Measurements from ENCODE around the gene PDCD2L. TPM values are rescaled to one million over a fixed set of nuclear protein-coding genes. Genes with fewer than 3 reads are reported as not detected.

Gene PDCD2L
- total and polyA plus RNA-seq, 10 of the 15 experiments (the other 5 are each of a cell fraction or from before 2014, with no cell fraction given): 7.2 to 41.3 (median 26.9) TPM

DNA sequence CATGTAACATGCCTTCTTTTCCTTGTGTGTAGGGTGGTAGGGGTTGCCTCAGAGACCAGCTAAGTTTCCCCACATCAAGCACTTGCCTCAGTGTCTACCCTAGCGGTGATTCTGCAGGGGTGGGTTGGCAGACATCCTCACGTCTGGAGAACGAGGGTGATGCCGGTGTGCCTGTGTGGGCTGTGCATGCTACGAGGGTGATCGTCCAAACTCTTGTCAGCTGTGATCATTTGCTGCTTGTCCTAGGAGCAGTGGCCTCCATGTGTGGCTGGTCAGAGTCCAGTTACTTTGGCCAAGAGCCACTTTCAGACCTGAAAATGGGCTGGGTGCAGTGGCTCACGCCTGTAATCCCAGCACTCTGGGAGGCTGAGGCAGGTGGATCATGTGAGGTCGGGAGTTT lies 34.1 kb upstream of the PDCD2L start:
- ChIA-PET POLR2A (no interaction called here), RAD21 (ENCODE audit: unreplicated experiment) (no interaction called here), SMC1A (ENCODE audit: uncharacterized antibody, unreplicated experiment) (no interaction called here), CTCF (interaction anchor here (0.8 kb wide), 1 partner anchor 134 kb away, joined by 3 read pairs; no protein-coding TSS in a partner anchor)
- no peak overlapping the region for H3K4me2 ChIP-seq (ENCODE audit: control insufficient read depth, insufficient read depth)
- H3K4me3 ChIP-seq: 0 out of 2 replicates have a peak overlapping the region, but pooled peaks have one; percentile 11
- in situ Hi-C loops (cut with MboI) (no loop called here), intact Hi-C loops (cut with micrococcal nuclease; ENCODE audit: unreplicated experiment) (no loop called here)
- H3K79me2 ChIP-seq (ENCODE audit: control insufficient read depth, insufficient read depth, low read length): peaks cover 49% of the 10 kb centered on the region
- peaks cover 4% of the 10 kb centered on the region; the same call in 1 of the 2 replicates for H4K20me1 ChIP-seq (ENCODE audit: control insufficient read depth, insufficient read depth)
- H3K4me1 ChIP-seq (ENCODE audit: control insufficient read depth, insufficient read depth, low read length): peaks cover 14% of the 10 kb centered on the region
- FAIRE-seq (no peak), ATAC-seq (no peak), DNase-seq (ENCODE audit: low read depth, low spot score) (no peak)
- BruUV-seq (replicated peaks): no TSS peak
- H2AFZ ChIP-seq (ENCODE audit: control insufficient read depth, low read depth, low read length): no peak overlapping the region
- H3K9ac ChIP-seq (ENCODE audit: control insufficient read depth, insufficient read depth, low read length): no peak overlapping the region
- H3K27me3 ChIP-seq (replicated peaks in 1 of 2; ENCODE audit: control insufficient read depth in 2 of 2, insufficient read depth in 2 of 2, low read length in 1 of 2): no peaks in the 10 kb centered on the region
- WGBS (ENCODE audit: insufficient coverage, insufficient replicate concordance, low lambda C conversion rate, missing lambda C conversion rate): 98% methylated on average over 8 of the region's 8 CpGs
- H3K9me3 ChIP-seq (replicated peaks; ENCODE audit: control insufficient read depth, insufficient read depth, low read length): no peaks in the 10 kb centered on the region
- peaks cover 17 to 43% of the 10 kb centered on the region in 2 experiments for H3K36me3 ChIP-seq (ENCODE audit: control insufficient read depth in 2 of 2, insufficient read depth in 2 of 2, low read length in 1 of 2)
- TF ChIP-seq HDAC6 (IDR thresholded peaks at IDR 0.05; ENCODE audit: unreplicated experiment): no peak
- no peak overlapping the region for H3K27ac ChIP-seq (ENCODE audit: control insufficient read depth, insufficient read depth)

DNA sequence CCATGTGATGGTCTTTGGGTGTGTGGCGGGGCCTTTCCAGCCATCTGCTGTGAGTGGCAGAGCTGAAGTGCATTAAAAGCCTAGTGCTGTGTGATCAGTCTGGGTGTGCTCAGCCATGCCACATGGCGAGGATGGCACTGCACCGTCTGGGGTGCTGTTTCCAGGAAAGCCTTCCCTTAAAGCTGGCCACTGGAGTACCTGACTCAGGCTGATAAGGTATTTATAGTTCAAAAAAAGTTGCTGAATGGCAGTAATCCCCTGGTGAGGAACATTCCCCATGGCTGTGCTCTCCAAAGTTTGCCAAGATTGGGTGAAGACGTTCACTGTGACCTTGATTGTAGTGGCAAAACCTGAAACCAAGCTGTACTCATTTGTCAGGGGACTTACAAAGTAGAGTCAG lies 33.2 kb upstream of the PDCD2L start:
- FAIRE-seq (no peak), ATAC-seq (no peak), DNase-seq (ENCODE audit: low read depth, low spot score) (no peak)
- Histone ChIP-seq H3K9me3 (replicated peaks; ENCODE audit: control insufficient read depth, insufficient read depth, low read length) (no peaks in the 10 kb centered on the region), H3K27ac (ENCODE audit: control insufficient read depth, insufficient read depth) (no peak overlapping the region), H3K27me3 (replicated peaks in 1 of 2; ENCODE audit: control insufficient read depth in 2 of 2, insufficient read depth in 2 of 2, low read length in 1 of 2) (no peaks in the 10 kb centered on the region), H4K20me1 (ENCODE audit: control insufficient read depth, insufficient read depth) (peaks cover 4% of the 10 kb centered on the region; the same call in 1 of the 2 replicates), H3K36me3 (ENCODE audit: control insufficient read depth in 2 of 2, insufficient read depth in 2 of 2, low read length in 1 of 2) (peaks cover 17 to 46% of the 10 kb centered on the region in 2 experiments), H3K4me3 (no peak overlapping the region), H3K79me2 (ENCODE audit: control insufficient read depth, insufficient read depth, low read length) (peaks cover 40% of the 10 kb centered on the region), H3K9ac (ENCODE audit: control insufficient read depth, insufficient read depth, low read length) (no peak overlapping the region), H3K4me2 (ENCODE audit: control insufficient read depth, insufficient read depth) (no peak overlapping the region), H3K4me1 (ENCODE audit: control insufficient read depth, insufficient read depth, low read length) (peaks cover 14% of the 10 kb centered on the region), H2AFZ (ENCODE audit: control insufficient read depth, low read depth, low read length) (no peak overlapping the region)
- WGBS (ENCODE audit: insufficient coverage, insufficient replicate concordance, low lambda C conversion rate, missing lambda C conversion rate): 85% methylated on average over 4 of the region's 4 CpGs
- ChIA-PET RAD21 (ENCODE audit: unreplicated experiment) (interaction anchor here (0.7 to 0.8 kb wide), 2 partner anchors 27 to 59 kb away, joined by 3 read pairs; no protein-coding TSS in a partner anchor), POLR2A (interaction anchor here (0.6 to 0.9 kb wide), 2 partner anchors 57 to 100 kb away, joined by 3 to 4 read pairs; partner anchors contain the start of gene UBA2), CTCF (interaction anchor here (0.6 to 0.7 kb wide), 2 partner anchors 58 to 309 kb away, joined by 3 read pairs; no protein-coding TSS in a partner anchor), SMC1A (ENCODE audit: uncharacterized antibody, unreplicated experiment) (interaction anchor here (0.7 kb wide), 2 partner anchors 30 to 53 kb away, joined by 3 to 4 read pairs; no protein-coding TSS in a partner anchor)
- TF ChIP-seq, protein P1, sequence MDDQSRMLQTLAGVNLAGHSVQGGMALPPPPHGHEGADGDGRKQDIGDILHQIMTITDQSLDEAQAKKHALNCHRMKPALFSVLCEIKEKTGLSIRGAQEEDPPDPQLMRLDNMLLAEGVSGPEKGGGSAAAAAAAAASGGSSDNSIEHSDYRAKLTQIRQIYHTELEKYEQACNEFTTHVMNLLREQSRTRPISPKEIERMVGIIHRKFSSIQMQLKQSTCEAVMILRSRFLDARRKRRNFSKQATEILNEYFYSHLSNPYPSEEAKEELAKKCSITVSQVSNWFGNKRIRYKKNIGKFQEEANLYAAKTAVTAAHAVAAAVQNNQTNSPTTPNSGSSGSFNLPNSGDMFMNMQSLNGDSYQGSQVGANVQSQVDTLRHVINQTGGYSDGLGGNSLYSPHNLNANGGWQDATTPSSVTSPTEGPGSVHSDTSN (IDR thresholded peaks at IDR 0.05; ENCODE audit: insufficient replicate concordance, low read depth, low read length): no peak
- TF ChIP-seq IKZF2 (IDR thresholded peaks at IDR 0.05) (no peak), RAD51 (IDR thresholded peaks at IDR 0.05) (no peak), PAX8 (IDR thresholded peaks at IDR 0.05) (no peak), ZNF622 (IDR thresholded peaks at IDR 0.05) (no peak)
- TF ChIP-seq, protein P2, sequence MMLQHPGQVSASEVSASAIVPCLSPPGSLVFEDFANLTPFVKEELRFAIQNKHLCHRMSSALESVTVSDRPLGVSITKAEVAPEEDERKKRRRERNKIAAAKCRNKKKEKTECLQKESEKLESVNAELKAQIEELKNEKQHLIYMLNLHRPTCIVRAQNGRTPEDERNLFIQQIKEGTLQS (IDR thresholded peaks at IDR 0.05; ENCODE audit: borderline replicate concordance, extremely low read depth, low read depth, low read length): no peak
- TF ChIP-seq, protein P3, sequence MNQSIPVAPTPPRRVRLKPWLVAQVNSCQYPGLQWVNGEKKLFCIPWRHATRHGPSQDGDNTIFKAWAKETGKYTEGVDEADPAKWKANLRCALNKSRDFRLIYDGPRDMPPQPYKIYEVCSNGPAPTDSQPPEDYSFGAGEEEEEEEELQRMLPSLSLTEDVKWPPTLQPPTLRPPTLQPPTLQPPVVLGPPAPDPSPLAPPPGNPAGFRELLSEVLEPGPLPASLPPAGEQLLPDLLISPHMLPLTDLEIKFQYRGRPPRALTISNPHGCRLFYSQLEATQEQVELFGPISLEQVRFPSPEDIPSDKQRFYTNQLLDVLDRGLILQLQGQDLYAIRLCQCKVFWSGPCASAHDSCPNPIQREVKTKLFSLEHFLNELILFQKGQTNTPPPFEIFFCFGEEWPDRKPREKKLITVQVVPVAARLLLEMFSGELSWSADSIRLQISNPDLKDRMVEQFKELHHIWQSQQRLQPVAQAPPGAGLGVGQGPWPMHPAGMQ (IDR thresholded peaks at IDR 0.05; ENCODE audit: borderline replicate concordance): no peak
- intact Hi-C loops (cut with micrococcal nuclease; ENCODE audit: unreplicated experiment) (no loop called here), in situ Hi-C loops (cut with MboI) (no loop called here)
- no TSS peak for BruUV-seq (replicated peaks)
